Measurements from ENCODE around the gene CEP250.

The CEP250 gene

GRCh38 chr20:35490736-35491181 lies 35.4 kb downstream of the CEP250 start:
- Histone ChIP-seq H3K36me3 (ENCODE audit: insufficient read depth) (no peaks in the 10 kb centered on the region), H3K9ac (no peak overlapping the region), H3K27me3 (ENCODE audit: insufficient read depth, low read depth) (no peaks in the 10 kb centered on the region), H3K27ac (no peak overlapping the region), H4K20me1 (ENCODE audit: insufficient read depth) (no peaks in the 10 kb centered on the region), H3K4me3 (IDR thresholded peaks at IDR 0.05; ENCODE audit: insufficient read depth, low read depth, low read length) (no peak overlapping the region), H3K4me2 (no peak overlapping the region), H3K79me2 (ENCODE audit: insufficient read depth, low read depth) (no peaks in the 10 kb centered on the region), H3K4me1 (ENCODE audit: low read depth, poor library complexity, severe bottlenecking) (no peaks in the 10 kb centered on the region), H2AFZ (ENCODE audit: low read depth) (no peak overlapping the region)
- no peak for TF ChIP-seq CTCF (conservative IDR thresholded peaks at IDR 0.05; ENCODE audit: low read depth, low read length)

- Histone ChIP-seq H2AFZ (ENCODE audit: low read depth) (no peak overlapping the region), H3K79me2 (ENCODE audit: insufficient read depth, low read depth) (no peaks in the 10 kb centered on the region), H3K36me3 (ENCODE audit: insufficient read depth) (no peaks in the 10 kb centered on the region; the same call in 1 of the 2 replicates), H3K4me2 (no peak overlapping the region), H3K9ac (no peak overlapping the region), H4K20me1 (ENCODE audit: insufficient read depth) (no peaks in the 10 kb centered on the region), H3K4me1 (ENCODE audit: low read depth, poor library complexity, severe bottlenecking) (no peaks in the 10 kb centered on the region), H3K27ac (no peak overlapping the region), H3K4me3 (IDR thresholded peaks at IDR 0.05; ENCODE audit: insufficient read depth, low read depth, low read length) (no peak overlapping the region), H3K27me3 (ENCODE audit: insufficient read depth, low read depth) (no peaks in the 10 kb centered on the region)
- TF ChIP-seq CTCF (conservative IDR thresholded peaks at IDR 0.05; ENCODE audit: low read depth, low read length) = no peak
Observed at GRCh38 chr20:35491823-35492222, 36.4 kb downstream of the CEP250 start.

- Histone ChIP-seq H3K36me3 (ENCODE audit: insufficient read depth) (no peaks in the 10 kb centered on the region; the same call in 1 of the 2 replicates), H3K27me3 (ENCODE audit: insufficient read depth, low read depth) (no peaks in the 10 kb centered on the region), H3K27ac (no peak overlapping the region), H3K79me2 (ENCODE audit: insufficient read depth, low read depth) (no peaks in the 10 kb centered on the region), H3K9ac (no peak overlapping the region), H3K4me2 (no peak overlapping the region), H2AFZ (ENCODE audit: low read depth) (no peak overlapping the region), H3K4me1 (ENCODE audit: low read depth, poor library complexity, severe bottlenecking) (no peaks in the 10 kb centered on the region), H3K4me3 (IDR thresholded peaks at IDR 0.05; ENCODE audit: insufficient read depth, low read depth, low read length) (no peak overlapping the region), H4K20me1 (ENCODE audit: insufficient read depth) (no peaks in the 10 kb centered on the region)
- no peak for TF ChIP-seq CTCF (conservative IDR thresholded peaks at IDR 0.05; ENCODE audit: low read depth, low read length)
Observed at GRCh38 chr20:35492352-35492751, 37.0 kb downstream of the CEP250 start.

GRCh38 chr20:35496481-35496880 lies 41.1 kb downstream of the CEP250 start:
- Histone ChIP-seq H3K36me3 (ENCODE audit: insufficient read depth) (no peaks in the 10 kb centered on the region; the same call in 1 of the 2 replicates), H2AFZ (ENCODE audit: low read depth) (no peak overlapping the region), H3K79me2 (ENCODE audit: insufficient read depth, low read depth) (no peaks in the 10 kb centered on the region), H4K20me1 (ENCODE audit: insufficient read depth) (no peaks in the 10 kb centered on the region), H3K9ac (no peak overlapping the region), H3K4me2 (no peak overlapping the region), H3K27ac (no peak overlapping the region), H3K4me3 (IDR thresholded peaks at IDR 0.05; ENCODE audit: insufficient read depth, low read depth, low read length) (no peak overlapping the region), H3K27me3 (ENCODE audit: insufficient read depth, low read depth) (no peaks in the 10 kb centered on the region), H3K4me1 (ENCODE audit: low read depth, poor library complexity, severe bottlenecking) (no peaks in the 10 kb centered on the region)
- no peak for TF ChIP-seq CTCF (conservative IDR thresholded peaks at IDR 0.05; ENCODE audit: low read depth, low read length)
